ENCODE data around the gene MUC5AC. TPM values are rescaled to one million over a fixed set of nuclear protein-coding genes. Genes with fewer than 3 reads are reported as not detected.
"Not testable (repeated sequence)": the region's sequence is repeated elsewhere in the genome, so short reads cannot be mapped to it uniquely, and the experiment has no call there.

The MUC5AC gene
- total and polyA plus RNA-seq, 2 of the 13 experiments (the other 11 are each of a cell fraction or from before 2014, with no cell fraction given), result under 0.01 TPM; not detected in 1

- POLR2A ChIA-PET; H2AFZ ChIP-seq (ENCODE audit: low read length); H3K9me3 ChIP-seq (ENCODE audit: low read length); H3K4me2 ChIP-seq (ENCODE audit: low read depth, low read length); H3K27ac ChIP-seq (ENCODE audit: extremely low read length, insufficient read depth, low read length); intact Hi-C loops (cut with micrococcal nuclease; ENCODE audit: unreplicated experiment); H3K36me3 ChIP-seq (replicated peaks in 1 of 2; ENCODE audit: control insufficient read depth in 1 of 2, insufficient read depth in 2 of 2, low read length in 2 of 2); H3K4me3 ChIP-seq (replicated peaks in 1 of 3; ENCODE audit: insufficient read depth in 1 of 3, low read depth in 2 of 3, low read length in 3 of 3); FAIRE-seq; H3K4me1 ChIP-seq (ENCODE audit: insufficient read depth, low read length); H3K9ac ChIP-seq (ENCODE audit: insufficient read depth, low read depth, low read length); BruUV-seq (replicated peaks); H4K20me1 ChIP-seq (ENCODE audit: insufficient read depth, low read length); ATAC-seq; H3K27me3 ChIP-seq (ENCODE audit: control insufficient read depth in 1 of 2, insufficient read depth in 2 of 2, low read length in 2 of 2); in situ Hi-C loops (cut with HindIII; ENCODE audit: extremely low pct_ligation_motif_present, low pct_unique_long_range_greater_than_20kb); H3K79me2 ChIP-seq (ENCODE audit: insufficient read depth, low read length); DNase-seq (ENCODE audit: low spot score); CTCF ChIA-PET (ENCODE audit: low intra/inter-chr PET ratio, low total read pairs): not testable (repeated sequence)
- 80% methylated on average over 8 of the region's 11 CpGs for WGBS (ENCODE audit: low lambda C conversion rate)
These were observed 85.0 kb downstream of the MUC5AC start for GRCh38 chr11:1242751-1243150.

GRCh38 chr11:1243521-1243920 lies 85.8 kb downstream of the MUC5AC start:
- H3K4me3 ChIP-seq (replicated peaks in 1 of 3; ENCODE audit: insufficient read depth in 1 of 3, low read depth in 2 of 3, low read length in 3 of 3); DNase-seq (ENCODE audit: low spot score); CTCF ChIA-PET (ENCODE audit: low intra/inter-chr PET ratio, low total read pairs); in situ Hi-C loops (cut with HindIII; ENCODE audit: extremely low pct_ligation_motif_present, low pct_unique_long_range_greater_than_20kb); H3K9ac ChIP-seq (ENCODE audit: insufficient read depth, low read depth, low read length); H3K9me3 ChIP-seq (ENCODE audit: low read length); H3K27ac ChIP-seq (ENCODE audit: extremely low read length, insufficient read depth, low read length); ATAC-seq; FAIRE-seq; H2AFZ ChIP-seq (ENCODE audit: low read length); H4K20me1 ChIP-seq (ENCODE audit: insufficient read depth, low read length); POLR2A ChIA-PET; intact Hi-C loops (cut with micrococcal nuclease; ENCODE audit: unreplicated experiment); H3K4me2 ChIP-seq (ENCODE audit: low read depth, low read length); H3K27me3 ChIP-seq (ENCODE audit: control insufficient read depth in 1 of 2, insufficient read depth in 2 of 2, low read length in 2 of 2); H3K4me1 ChIP-seq (ENCODE audit: insufficient read depth, low read length); BruUV-seq (replicated peaks); H3K36me3 ChIP-seq (replicated peaks in 1 of 2; ENCODE audit: control insufficient read depth in 1 of 2, insufficient read depth in 2 of 2, low read length in 2 of 2); H3K79me2 ChIP-seq (ENCODE audit: insufficient read depth, low read length): not testable (repeated sequence)
- 72% methylated on average over 9 of the region's 18 CpGs for WGBS (ENCODE audit: low lambda C conversion rate)

- BruUV-seq (replicated peaks); H3K9ac ChIP-seq (ENCODE audit: insufficient read depth, low read depth, low read length); H3K27me3 ChIP-seq (ENCODE audit: control insufficient read depth in 1 of 2, insufficient read depth in 2 of 2, low read length in 2 of 2); H3K4me3 ChIP-seq (replicated peaks in 1 of 3; ENCODE audit: insufficient read depth in 1 of 3, low read depth in 2 of 3, low read length in 3 of 3); H3K27ac ChIP-seq (ENCODE audit: extremely low read length, insufficient read depth, low read length); H4K20me1 ChIP-seq (ENCODE audit: insufficient read depth, low read length); FAIRE-seq; H2AFZ ChIP-seq (ENCODE audit: low read length); H3K36me3 ChIP-seq (replicated peaks in 1 of 2; ENCODE audit: control insufficient read depth in 1 of 2, insufficient read depth in 2 of 2, low read length in 2 of 2); POLR2A ChIA-PET; H3K4me1 ChIP-seq (ENCODE audit: insufficient read depth, low read length); H3K9me3 ChIP-seq (ENCODE audit: low read length); H3K4me2 ChIP-seq (ENCODE audit: low read depth, low read length); ATAC-seq; CTCF ChIA-PET (ENCODE audit: low intra/inter-chr PET ratio, low total read pairs); in situ Hi-C loops (cut with HindIII; ENCODE audit: extremely low pct_ligation_motif_present, low pct_unique_long_range_greater_than_20kb); DNase-seq (ENCODE audit: low spot score); intact Hi-C loops (cut with micrococcal nuclease; ENCODE audit: unreplicated experiment); H3K79me2 ChIP-seq (ENCODE audit: insufficient read depth, low read length): not testable (repeated sequence)
- 91% methylated on average over 9 of the region's 9 CpGs for WGBS (ENCODE audit: low lambda C conversion rate)
These were observed 86.8 kb downstream of the MUC5AC start for GRCh38 chr11:1244557-1244956.

GRCh38 chr11:1245717-1246116 lies 88.0 kb downstream of the MUC5AC start:
- H3K4me1 ChIP-seq (ENCODE audit: insufficient read depth, low read length); H3K9ac ChIP-seq (ENCODE audit: insufficient read depth, low read depth, low read length); H3K27ac ChIP-seq (ENCODE audit: extremely low read length, insufficient read depth, low read length); H3K4me2 ChIP-seq (ENCODE audit: low read depth, low read length); H3K4me3 ChIP-seq (replicated peaks in 1 of 3; ENCODE audit: insufficient read depth in 1 of 3, low read depth in 2 of 3, low read length in 3 of 3); H4K20me1 ChIP-seq (ENCODE audit: insufficient read depth, low read length); H3K9me3 ChIP-seq (ENCODE audit: low read length); H3K36me3 ChIP-seq (replicated peaks in 1 of 2; ENCODE audit: control insufficient read depth in 1 of 2, insufficient read depth in 2 of 2, low read length in 2 of 2); H2AFZ ChIP-seq (ENCODE audit: low read length); H3K79me2 ChIP-seq (ENCODE audit: insufficient read depth, low read length); ATAC-seq; DNase-seq (ENCODE audit: low spot score); in situ Hi-C loops (cut with HindIII; ENCODE audit: extremely low pct_ligation_motif_present, low pct_unique_long_range_greater_than_20kb); POLR2A ChIA-PET; H3K27me3 ChIP-seq (ENCODE audit: control insufficient read depth in 1 of 2, insufficient read depth in 2 of 2, low read length in 2 of 2); intact Hi-C loops (cut with micrococcal nuclease; ENCODE audit: unreplicated experiment); CTCF ChIA-PET (ENCODE audit: low intra/inter-chr PET ratio, low total read pairs); FAIRE-seq; BruUV-seq (replicated peaks): not testable (repeated sequence)
- WGBS (ENCODE audit: low lambda C conversion rate), result 93% methylated on average over 5 of the region's 14 CpGs

Data from HepG2 (cell line).